ENCODE data around the gene RETREG3. TPM values are rescaled to one million over a fixed set of nuclear protein-coding genes. Genes with fewer than 3 reads are reported as not detected.

RETREG3 gene
- total and polyA plus RNA-seq, 9 of the 15 experiments (the other 6 are each of a cell fraction or from before 2014, with no cell fraction given): 4.1 to 39.0 (median 16.9) TPM

DNA sequence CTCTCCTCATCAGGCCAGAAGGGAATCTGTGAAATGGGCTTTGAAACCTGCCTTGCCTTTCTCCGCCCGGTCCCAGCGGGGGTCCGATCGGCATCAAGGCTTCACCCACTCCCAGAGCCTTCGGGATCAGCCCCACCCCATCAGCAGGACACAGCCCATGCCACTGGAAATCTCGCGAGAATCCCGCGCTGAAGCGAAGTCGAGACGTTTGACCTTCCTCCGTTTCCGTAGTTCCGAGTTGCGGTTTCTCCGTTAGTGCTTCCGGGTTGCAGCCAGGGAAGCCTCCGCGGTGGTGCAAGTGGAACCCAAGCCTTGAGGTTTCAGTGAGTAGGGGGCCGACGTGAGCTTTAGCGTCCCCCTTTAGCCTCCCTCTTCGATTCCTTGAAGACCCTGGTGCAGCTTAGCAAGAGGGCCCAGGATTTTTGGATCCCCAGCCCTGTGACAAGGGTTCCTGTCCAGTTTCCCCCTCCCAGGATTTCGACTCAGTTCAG is 47.2 kb downstream of the RETREG3 start, which contains the start of gene COASY (continued):
- TF ChIP-seq NFE2L1 (tag; IDR thresholded peaks at IDR 0.05; ENCODE audit: borderline replicate concordance, low read depth) (no peak), ZNF644 (tag; IDR thresholded peaks at IDR 0.05; ENCODE audit: low read depth) (0 out of 2 replicates have a peak, but pooled peaks have one; percentile 68), BRF1 (IDR thresholded peaks at IDR 0.05; ENCODE audit: borderline replicate concordance, extremely low read depth, insufficient read length) (no peak), SIN3A (IDR thresholded peaks at IDR 0.05; ENCODE audit: borderline replicate concordance in 2 of 2, control insufficient read depth in 1 of 2, low read depth in 2 of 2, low read length in 2 of 2) (peak; percentile 84 to 93; a peak in 3 of 4 replicates), PPARD (CRISPR knock-in tag; IDR thresholded peaks at IDR 0.05) (no peak), MEF2A (IDR thresholded peaks at IDR 0.05; ENCODE audit: control insufficient read depth, low read depth, low read length) (0 out of 2 replicates have a peak, but pooled peaks have one; percentile 10), ATF7 (IDR thresholded peaks at IDR 0.05) (peak; percentile 45; the same call in 1 of the 2 replicates), ZNF707 (CRISPR knock-in tag; conservative IDR thresholded peaks at IDR 0.05) (no peak), ATF1 (CRISPR knock-in tag; IDR thresholded peaks at IDR 0.05) (no peak), ATF1 (tag; IDR thresholded peaks at IDR 0.05) (peak; percentile 51; the same call in 1 of the 2 replicates), TAF7 (tag; IDR thresholded peaks at IDR 0.05) (no peak), ZNF217 (CRISPR knock-in tag; IDR thresholded peaks at IDR 0.05) (no peak), RUNX1 (IDR thresholded peaks at IDR 0.05; ENCODE audit: low read depth) (no peak), SMAD4 (CRISPR knock-in tag; conservative IDR thresholded peaks at IDR 0.05) (no peak), JUN (IDR thresholded peaks at IDR 0.05; ENCODE audit: borderline replicate concordance, low read depth, low read length) (peak; percentile 38; the same call in 1 of the 2 replicates), JUN (CRISPR knock-in tag; IDR thresholded peaks at IDR 0.05; ENCODE audit: borderline replicate concordance) (no peak)
- TF ChIP-seq, protein P1, sequence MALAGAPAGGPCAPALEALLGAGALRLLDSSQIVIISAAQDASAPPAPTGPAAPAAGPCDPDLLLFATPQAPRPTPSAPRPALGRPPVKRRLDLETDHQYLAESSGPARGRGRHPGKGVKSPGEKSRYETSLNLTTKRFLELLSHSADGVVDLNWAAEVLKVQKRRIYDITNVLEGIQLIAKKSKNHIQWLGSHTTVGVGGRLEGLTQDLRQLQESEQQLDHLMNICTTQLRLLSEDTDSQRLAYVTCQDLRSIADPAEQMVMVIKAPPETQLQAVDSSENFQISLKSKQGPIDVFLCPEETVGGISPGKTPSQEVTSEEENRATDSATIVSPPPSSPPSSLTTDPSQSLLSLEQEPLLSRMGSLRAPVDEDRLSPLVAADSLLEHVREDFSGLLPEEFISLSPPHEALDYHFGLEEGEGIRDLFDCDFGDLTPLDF (CRISPR knock-in tag; IDR thresholded peaks at IDR 0.05): peak; percentile 76
- TF ChIP-seq, protein P2, sequence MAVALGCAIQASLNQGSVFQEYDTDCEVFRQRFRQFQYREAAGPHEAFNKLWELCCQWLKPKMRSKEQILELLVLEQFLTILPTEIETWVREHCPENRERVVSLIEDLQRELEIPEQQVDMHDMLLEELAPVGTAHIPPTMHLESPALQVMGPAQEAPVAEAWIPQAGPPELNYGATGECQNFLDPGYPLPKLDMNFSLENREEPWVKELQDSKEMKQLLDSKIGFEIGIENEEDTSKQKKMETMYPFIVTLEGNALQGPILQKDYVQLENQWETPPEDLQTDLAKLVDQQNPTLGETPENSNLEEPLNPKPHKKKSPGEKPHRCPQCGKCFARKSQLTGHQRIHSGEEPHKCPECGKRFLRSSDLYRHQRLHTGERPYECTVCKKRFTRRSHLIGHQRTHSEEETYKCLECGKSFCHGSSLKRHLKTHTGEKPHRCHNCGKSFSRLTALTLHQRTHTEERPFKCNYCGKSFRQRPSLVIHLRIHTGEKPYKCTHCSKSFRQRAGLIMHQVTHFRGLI (CRISPR knock-in tag; IDR thresholded peaks at IDR 0.05): no peak
- TF ChIP-seq, protein P3, sequence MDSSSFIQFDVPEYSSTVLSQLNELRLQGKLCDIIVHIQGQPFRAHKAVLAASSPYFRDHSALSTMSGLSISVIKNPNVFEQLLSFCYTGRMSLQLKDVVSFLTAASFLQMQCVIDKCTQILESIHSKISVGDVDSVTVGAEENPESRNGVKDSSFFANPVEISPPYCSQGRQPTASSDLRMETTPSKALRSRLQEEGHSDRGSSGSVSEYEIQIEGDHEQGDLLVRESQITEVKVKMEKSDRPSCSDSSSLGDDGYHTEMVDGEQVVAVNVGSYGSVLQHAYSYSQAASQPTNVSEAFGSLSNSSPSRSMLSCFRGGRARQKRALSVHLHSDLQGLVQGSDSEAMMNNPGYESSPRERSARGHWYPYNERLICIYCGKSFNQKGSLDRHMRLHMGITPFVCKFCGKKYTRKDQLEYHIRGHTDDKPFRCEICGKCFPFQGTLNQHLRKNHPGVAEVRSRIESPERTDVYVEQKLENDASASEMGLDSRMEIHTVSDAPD (CRISPR knock-in tag; IDR thresholded peaks at IDR 0.05): no peak
- TF ChIP-seq, protein P4, sequence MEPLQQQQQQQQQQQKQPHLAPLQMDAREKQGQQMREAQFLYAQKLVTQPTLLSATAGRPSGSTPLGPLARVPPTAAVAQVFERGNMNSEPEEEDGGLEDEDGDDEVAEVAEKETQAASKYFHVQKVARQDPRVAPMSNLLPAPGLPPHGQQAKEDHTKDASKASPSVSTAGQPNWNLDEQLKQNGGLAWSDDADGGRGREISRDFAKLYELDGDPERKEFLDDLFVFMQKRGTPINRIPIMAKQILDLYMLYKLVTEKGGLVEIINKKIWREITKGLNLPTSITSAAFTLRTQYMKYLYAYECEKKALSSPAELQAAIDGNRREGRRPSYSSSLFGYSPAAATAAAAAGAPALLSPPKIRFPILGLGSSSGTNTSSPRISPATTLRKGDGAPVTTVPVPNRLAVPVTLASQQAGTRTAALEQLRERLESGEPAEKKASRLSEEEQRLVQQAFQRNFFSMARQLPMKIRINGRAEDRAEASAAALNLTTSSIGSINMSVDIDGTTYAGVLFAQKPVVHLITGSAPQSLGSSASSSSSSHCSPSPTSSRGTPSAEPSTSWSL (CRISPR knock-in tag; IDR thresholded peaks at IDR 0.05; ENCODE audit: borderline replicate concordance): no peak
- TF ChIP-seq, protein P5, sequence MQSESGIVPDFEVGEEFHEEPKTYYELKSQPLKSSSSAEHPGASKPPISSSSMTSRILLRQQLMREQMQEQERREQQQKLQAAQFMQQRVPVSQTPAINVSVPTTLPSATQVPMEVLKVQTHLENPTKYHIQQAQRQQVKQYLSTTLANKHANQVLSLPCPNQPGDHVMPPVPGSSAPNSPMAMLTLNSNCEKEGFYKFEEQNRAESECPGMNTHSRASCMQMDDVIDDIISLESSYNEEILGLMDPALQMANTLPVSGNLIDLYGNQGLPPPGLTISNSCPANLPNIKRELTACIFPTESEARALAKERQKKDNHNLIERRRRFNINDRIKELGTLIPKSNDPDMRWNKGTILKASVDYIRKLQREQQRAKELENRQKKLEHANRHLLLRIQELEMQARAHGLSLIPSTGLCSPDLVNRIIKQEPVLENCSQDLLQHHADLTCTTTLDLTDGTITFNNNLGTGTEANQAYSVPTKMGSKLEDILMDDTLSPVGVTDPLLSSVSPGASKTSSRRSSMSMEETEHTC (IDR thresholded peaks at IDR 0.05): no peak
